GM21723 (cell line): ENCODE measurements around the gene RAD51B.

Experiments
- ATAC-seq: cut with Tn5 transposase; IDR thresholded peaks from one replicate; pipeline ENCODE4 v1.9.1; 2021; ENCODE audit warnings: mild to moderate bottlenecking, moderate library complexity; ENCODE audit not compliant: unreplicated experiment

The RAD51B gene

GRCh38 chr14:68511129-68512047 lies 691.8 kb downstream of the RAD51B start:
- ATAC-seq: no peak

GRCh38 chr14:68512088-68512487 lies 692.5 kb downstream of the RAD51B start:
- no peak for ATAC-seq

- no peak for ATAC-seq
Observed at GRCh38 chr14:68513137-68513536, 693.6 kb downstream of the RAD51B start.

GRCh38 chr14:68513838-68514607 lies 694.4 kb downstream of the RAD51B start:
- no peak for ATAC-seq

- no peak for ATAC-seq
Observed at GRCh38 chr14:68514608-68515194, 695.1 kb downstream of the RAD51B start.

- ATAC-seq: no peak
Observed at GRCh38 chr14:68516342-68516741, 696.8 kb downstream of the RAD51B start.

- ATAC-seq: no peak
Observed at GRCh38 chr14:68518166-68518565, 698.6 kb downstream of the RAD51B start.

GRCh38 chr14:68518761-68519670 lies 699.4 kb downstream of the RAD51B start:
- no peak for ATAC-seq

- peak; percentile 77 for ATAC-seq
Observed at GRCh38 chr14:68519671-68520187, 700.1 kb downstream of the RAD51B start.

- no peak for ATAC-seq
Observed at GRCh38 chr14:68520637-68521556, 701.3 kb downstream of the RAD51B start.

GRCh38 chr14:68521557-68521901 lies 702.0 kb downstream of the RAD51B start:
- ATAC-seq: no peak

- no peak for ATAC-seq
Observed at GRCh38 chr14:68521961-68522509, 702.5 kb downstream of the RAD51B start.

- no peak for ATAC-seq
Observed at GRCh38 chr14:68522510-68523325, 703.1 kb downstream of the RAD51B start.

- no peak for ATAC-seq
Observed at GRCh38 chr14:68523326-68523610, 703.7 kb downstream of the RAD51B start.

GRCh38 chr14:68523989-68524725 lies 704.6 kb downstream of the RAD51B start:
- no peak for ATAC-seq

- ATAC-seq: no peak
Observed at GRCh38 chr14:68525516-68525915, 705.9 kb downstream of the RAD51B start.

GRCh38 chr14:68526512-68527091 lies 707.0 kb downstream of the RAD51B start:
- no peak for ATAC-seq
